Activated effector memory CD4-positive, alpha-beta T cell treated with Interleukin-2 at 50 U/mL for 16 hours (primary cell): ENCODE results near the gene LMCD1.

Source experiments
- DNase-seq: peaks from one replicate; pipeline ENCODE4 v3.0.0-alpha.2; 2020

LMCD1 gene, protein sequence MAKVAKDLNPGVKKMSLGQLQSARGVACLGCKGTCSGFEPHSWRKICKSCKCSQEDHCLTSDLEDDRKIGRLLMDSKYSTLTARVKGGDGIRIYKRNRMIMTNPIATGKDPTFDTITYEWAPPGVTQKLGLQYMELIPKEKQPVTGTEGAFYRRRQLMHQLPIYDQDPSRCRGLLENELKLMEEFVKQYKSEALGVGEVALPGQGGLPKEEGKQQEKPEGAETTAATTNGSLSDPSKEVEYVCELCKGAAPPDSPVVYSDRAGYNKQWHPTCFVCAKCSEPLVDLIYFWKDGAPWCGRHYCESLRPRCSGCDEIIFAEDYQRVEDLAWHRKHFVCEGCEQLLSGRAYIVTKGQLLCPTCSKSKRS

GRCh38 chr3:8501371-8502131 lies at the start of gene LMCD1:
Gene LMCD1, plus strand, starts transcription at chr3:8501823. Its CDS starts 116 bp downstream, at chr3:8501939.
- peak; percentile 75 for DNase-seq

- no peak for DNase-seq
These were observed 49.5 kb upstream of the LMCD1 start for GRCh38 chr3:8452112-8452511.

DNA sequence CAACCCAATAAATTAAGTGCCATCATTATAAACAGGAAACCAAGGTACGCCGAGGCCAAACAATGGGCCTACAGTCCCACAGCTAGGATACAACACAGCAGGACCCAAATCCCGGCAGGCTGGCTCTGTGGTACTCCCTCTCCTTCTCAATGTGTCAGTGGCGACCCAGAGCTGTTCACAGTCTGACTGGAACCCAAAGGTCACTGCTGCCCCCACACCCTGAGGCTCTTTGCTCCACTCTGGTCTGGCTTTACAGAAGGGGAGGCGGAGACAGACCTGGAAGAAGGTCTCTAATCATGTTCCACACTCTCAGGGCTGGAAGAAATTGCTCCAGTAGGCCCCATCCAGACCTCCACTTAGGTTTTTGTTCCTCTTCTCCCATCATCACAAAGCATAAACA lies 48.5 kb upstream of the LMCD1 start:
- no peak for DNase-seq

DNA sequence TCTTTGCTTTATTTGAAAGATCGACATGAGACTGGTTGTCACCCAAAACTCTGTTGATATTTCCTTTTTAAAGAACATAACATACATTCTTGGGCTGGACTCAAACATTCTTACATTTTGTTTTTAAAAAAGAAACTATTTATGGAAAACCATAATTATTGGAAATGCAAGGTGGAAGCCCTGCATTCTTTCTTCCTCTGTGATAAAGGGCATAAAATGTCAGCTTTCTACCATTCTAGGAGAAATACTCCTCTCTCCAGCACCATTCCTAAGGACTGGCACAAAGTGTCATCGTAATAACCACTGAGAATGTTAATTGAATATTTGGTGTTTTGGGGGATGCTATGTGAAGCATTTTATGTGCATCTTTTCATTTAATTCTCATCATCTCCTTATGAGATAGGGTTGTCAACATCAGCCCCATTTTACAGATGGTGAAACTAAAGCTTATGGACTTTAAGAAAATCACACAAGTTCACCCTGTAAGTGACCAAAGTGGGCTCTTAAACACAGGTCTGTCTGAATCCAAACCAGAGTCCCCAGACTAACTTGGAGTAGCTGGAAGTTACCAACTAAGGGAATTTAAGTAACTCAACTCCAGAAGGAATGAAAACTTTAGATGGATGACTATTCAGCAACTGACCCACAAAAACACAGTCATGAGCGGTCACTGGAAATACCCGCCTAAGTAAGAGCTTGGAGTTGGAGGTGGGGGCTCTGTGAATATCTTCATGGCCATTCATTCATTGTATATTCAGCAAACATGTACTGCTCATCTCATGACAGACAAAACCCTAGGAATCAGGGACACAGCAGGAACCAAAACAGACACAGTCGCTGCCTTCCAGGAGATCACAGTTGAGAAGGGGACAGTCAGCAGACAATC lies 45.9 kb upstream of the LMCD1 start:
- no peak for DNase-seq

DNA sequence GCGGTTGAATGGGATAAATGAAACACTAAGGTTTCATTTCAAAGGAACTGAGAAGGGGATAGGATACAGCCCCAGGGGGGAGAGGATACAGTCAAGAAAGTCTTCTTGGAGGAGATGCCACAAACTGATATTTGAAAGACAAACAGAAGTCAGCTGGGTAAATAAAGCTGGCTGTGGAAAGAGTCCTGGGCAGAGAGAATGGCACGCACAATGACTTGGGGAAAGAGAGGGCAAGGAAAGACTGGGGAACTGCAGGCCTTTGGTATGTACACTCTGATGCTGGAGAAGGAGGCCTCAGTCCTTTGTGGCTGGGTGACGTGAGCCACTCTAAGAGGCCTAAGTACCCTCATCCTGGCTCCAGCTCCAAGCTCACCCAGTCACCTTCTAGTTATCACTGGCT lies 45.2 kb upstream of the LMCD1 start:
- DNase-seq: no peak

- DNase-seq: no peak
These were observed 44.6 kb upstream of the LMCD1 start for GRCh38 chr3:8457039-8457438.

DNA sequence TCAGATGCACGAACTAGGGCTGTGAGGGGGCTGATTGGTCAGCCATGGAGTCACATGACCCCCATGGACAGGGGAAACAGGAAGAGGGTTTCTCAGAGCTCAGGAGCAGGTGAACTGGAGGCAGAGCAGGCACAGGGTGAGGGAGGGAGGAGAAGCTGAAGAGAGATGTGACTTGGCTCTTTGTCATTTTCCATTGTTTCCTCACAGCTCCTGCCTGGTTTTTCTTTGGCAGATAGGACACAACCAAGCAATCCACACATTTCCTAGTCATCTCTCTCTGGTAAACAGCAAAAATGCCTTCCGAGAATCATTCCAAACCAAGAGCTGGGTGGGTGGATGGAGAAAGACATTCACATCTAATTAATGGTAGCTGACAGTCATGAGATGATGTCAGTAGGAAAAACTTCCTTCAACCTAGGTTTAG lies 43.4 kb upstream of the LMCD1 start:
- DNase-seq: no peak

DNA sequence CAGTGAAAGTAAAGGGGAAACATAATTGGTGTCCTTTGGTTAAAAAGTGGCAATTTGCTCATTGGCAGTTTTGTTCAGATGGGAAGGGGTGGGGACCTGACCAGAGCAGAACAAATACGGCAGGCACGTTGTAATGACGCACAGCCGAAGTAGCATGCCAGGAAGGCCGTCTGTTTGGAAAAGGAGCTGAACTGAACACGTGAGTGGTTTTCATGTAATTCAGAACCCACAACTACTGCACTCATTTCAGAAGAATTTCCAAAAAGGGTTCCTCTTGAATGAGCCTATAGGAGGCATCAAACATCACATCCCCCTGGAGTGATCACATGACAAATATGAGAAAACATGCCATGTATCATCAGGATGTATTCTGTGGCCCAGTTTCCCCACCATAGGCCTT lies 42.9 kb upstream of the LMCD1 start:
- DNase-seq: no peak

GRCh38 chr3:8460050-8460708 lies 41.4 kb upstream of the LMCD1 start:
- no peak for DNase-seq

- DNase-seq: no peak
These were observed 40.7 kb upstream of the LMCD1 start for GRCh38 chr3:8460815-8461456.

DNA sequence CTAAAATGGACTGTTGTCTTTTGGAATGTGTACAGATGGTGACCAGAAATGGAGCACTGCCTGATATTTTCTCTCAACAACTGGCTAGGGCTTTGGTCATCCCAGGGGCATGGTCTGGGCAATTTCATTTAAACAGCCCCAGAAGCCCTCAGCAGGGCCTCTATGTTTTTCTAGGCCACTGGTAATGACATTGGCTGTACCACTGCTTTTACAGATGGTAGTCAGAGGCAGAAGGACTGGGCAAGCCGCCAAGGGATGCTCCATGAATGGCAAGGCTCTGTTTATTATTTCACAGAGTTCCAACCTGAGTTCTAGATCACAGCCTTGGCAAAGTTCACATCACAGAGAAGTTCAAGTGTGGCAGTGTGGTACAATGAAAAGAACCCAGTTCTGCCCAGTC lies 37.0 kb upstream of the LMCD1 start:
- DNase-seq: no peak

DNA sequence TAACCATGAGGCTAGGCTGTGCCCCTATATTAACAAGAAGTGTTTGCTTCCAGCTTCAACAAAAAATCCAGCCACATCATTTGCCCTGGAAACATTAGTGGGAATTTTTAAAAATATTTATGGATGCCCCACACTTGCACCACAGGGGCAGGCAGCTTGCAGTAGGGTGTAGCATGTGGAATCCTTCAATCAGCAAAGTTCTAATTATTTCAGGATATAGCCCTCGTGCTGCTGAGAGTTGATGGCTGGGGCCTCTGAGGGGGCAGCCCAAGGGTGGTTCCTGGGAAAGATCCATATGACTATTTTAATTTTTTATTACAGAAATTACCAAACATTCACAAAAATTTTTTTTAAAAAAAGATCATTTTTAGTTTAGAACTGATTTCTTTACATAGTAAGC lies 35.1 kb upstream of the LMCD1 start:
- no peak for DNase-seq

GRCh38 chr3:8470801-8471200 lies 30.8 kb upstream of the LMCD1 start:
- DNase-seq: no peak

GRCh38 chr3:8472549-8472948 lies 29.1 kb upstream of the LMCD1 start:
- DNase-seq: no peak

DNA sequence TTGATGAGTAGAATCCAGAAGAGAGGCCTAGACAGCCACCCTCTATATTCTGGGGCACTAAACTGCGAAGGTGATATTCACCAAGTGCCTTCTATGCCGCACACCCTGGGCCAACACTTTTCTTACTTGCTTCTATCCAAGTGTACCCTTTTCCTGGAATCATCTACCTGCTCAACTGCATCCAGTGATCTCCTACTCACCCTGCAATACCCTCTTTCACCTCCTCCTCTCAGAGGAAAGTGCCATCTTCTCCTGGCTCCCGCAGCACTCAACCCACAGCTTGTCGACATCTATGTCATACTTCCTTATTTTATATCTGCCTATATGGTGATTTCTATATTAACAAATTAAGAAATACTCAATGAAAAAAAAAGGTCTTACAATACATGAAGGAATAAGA lies 28.6 kb upstream of the LMCD1 start:
- DNase-seq: no peak

- DNase-seq: no peak
These were observed 27.6 kb upstream of the LMCD1 start for GRCh38 chr3:8473990-8474389.

- no peak for DNase-seq
These were observed 26.6 kb upstream of the LMCD1 start for GRCh38 chr3:8474991-8475390.

- no peak for DNase-seq
These were observed 20.9 kb upstream of the LMCD1 start for GRCh38 chr3:8480699-8481098.

GRCh38 chr3:8481380-8481779 lies 20.2 kb upstream of the LMCD1 start:
- no peak for DNase-seq

- DNase-seq: no peak
These were observed 19.4 kb upstream of the LMCD1 start for GRCh38 chr3:8482263-8482662.

- no peak for DNase-seq
These were observed 18.5 kb upstream of the LMCD1 start for GRCh38 chr3:8482960-8483665.
